Measurements from ENCODE around the gene SGTB. TPM values are rescaled to one million over a fixed set of nuclear protein-coding genes. Genes with fewer than 3 reads are reported as not detected.

SGTB gene
- total RNA-seq, 4 donors from 2014 or later = 3.6 to 6.6 (median 4.3) TPM

- no peaks in the 10 kb centered on the region for H3K27me3 ChIP-seq
- peaks cover 0 to 12% of the 10 kb centered on the region in 2 donors for H3K36me3 ChIP-seq
- in situ Hi-C loops (cut with MboI; ENCODE audit: low sequenced_read_pairs in 4 of 4) (loop anchor here in 2 of 4 donors (25.0 kb wide), 1 partner anchor 542 kb away; no protein-coding TSS in a partner anchor), intact Hi-C loops (cut with DNase I; ENCODE audit: low total_unique reads) (loop anchor here (10.0 kb wide), 1 partner anchor 305 kb away; the partner anchor contains the start of gene ERBIN)
- peaks cover 28 to 30% of the 10 kb centered on the region in 2 donors for H3K4me1 ChIP-seq
- no peaks in the 10 kb centered on the region for H3K9me3 ChIP-seq
- no peak for DNase-seq
- TF ChIP-seq POLR2A (IDR thresholded peaks at IDR 0.05) (no peak), CTCF (IDR thresholded peaks at IDR 0.05 in 4 of 5, conservative IDR thresholded peaks at IDR 0.05 in 1 of 5) (no peak)
- no peak overlapping the region for H3K4me3 ChIP-seq
- no peak overlapping the region for H3K27ac ChIP-seq
- ATAC-seq = no peak
Observed at GRCh38 chr5:65620021-65620420, 101.9 kb downstream of the SGTB start.

Other genes starting within 250 kb of the SGTB start
- gene ADAMTS6, start 240.2 kb downstream of the SGTB start, total RNA-seq = under 1 TPM; 0.05 to 0.49 (median 0.31) TPM
- under 1 TPM in 1 of 4 donors, not detected in 3; 0.56 TPM for gene CENPK, start 158.9 kb downstream of the SGTB start, total RNA-seq
- 10 to 100 TPM; 14.1 to 18.8 (median 16.6) TPM for gene PPWD1, start 158.8 kb downstream of the SGTB start, total RNA-seq
- gene TRIM23, start 97.8 kb downstream of the SGTB start, total RNA-seq = 10 to 100 TPM; 17.0 to 26.1 (median 22.1) TPM
- gene SHLD3, start 97.1 kb downstream of the SGTB start, total RNA-seq = 1 to 10 TPM; 1.4 to 3.3 (median 2.4) TPM
- 10 to 100 TPM; 11.2 to 21.3 (median 16.7) TPM for gene TRAPPC13, start 97.1 kb downstream of the SGTB start, total RNA-seq
- 10 to 100 TPM; 20.4 to 29.9 (median 27.9) TPM for gene NLN, start 96 bp upstream of the SGTB start, total RNA-seq
- 10 to 100 TPM; 35.1 to 42.0 (median 38.7) TPM for gene ERBIN, start 204.5 kb upstream of the SGTB start, total RNA-seq